Omental fat pad (tissue), 4 donors: Measurements from ENCODE around the gene LRCH4. TPM values are rescaled to one million over a fixed set of nuclear protein-coding genes. Genes with fewer than 3 reads are reported as not detected.
A peak's percentile ranks its signal among the peaks of the same experiment; 100 is the strongest.

Source experiments
- ATAC-seq: fragments of 150-250 bp; one replicate; pipeline ENCODE4 v1.9.1; 2016; ENCODE audit warnings: mild to moderate bottlenecking, moderate library complexity; ENCODE audit not compliant: low FRiP score
- DNase-seq: peaks from one replicate; pipeline ENCODE4 v3.0.0-alpha.2; 2019; ENCODE audit warnings: low spot score
- total RNA-seq, 4 donors: library from RNA; depleted of rRNA; stranded (reverse); fragments of >200 nt; gene quantifications; one replicate each; pipeline ENCODE4 v1.1.0, GENCODE V29; 2016
- TF ChIP-seq, protein P1 (sequence below), 3 donors: fragments of 450-650 bp; IDR thresholded peaks; one replicate each; pipeline ENCODE4 v1.5.1; 2016 to 2017; ENCODE audit warnings: antibody characterized with exemption in 3 of 3, mild to moderate bottlenecking in 3 of 3, moderate library complexity in 2 of 3

The LRCH4 gene, protein sequence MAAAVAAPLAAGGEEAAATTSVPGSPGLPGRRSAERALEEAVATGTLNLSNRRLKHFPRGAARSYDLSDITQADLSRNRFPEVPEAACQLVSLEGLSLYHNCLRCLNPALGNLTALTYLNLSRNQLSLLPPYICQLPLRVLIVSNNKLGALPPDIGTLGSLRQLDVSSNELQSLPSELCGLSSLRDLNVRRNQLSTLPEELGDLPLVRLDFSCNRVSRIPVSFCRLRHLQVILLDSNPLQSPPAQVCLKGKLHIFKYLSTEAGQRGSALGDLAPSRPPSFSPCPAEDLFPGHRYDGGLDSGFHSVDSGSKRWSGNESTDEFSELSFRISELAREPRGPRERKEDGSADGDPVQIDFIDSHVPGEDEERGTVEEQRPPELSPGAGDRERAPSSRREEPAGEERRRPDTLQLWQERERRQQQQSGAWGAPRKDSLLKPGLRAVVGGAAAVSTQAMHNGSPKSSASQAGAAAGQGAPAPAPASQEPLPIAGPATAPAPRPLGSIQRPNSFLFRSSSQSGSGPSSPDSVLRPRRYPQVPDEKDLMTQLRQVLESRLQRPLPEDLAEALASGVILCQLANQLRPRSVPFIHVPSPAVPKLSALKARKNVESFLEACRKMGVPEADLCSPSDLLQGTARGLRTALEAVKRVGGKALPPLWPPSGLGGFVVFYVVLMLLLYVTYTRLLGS
- total RNA-seq: 100 to 1,000 TPM in 1 of 4 donors, 10 to 100 TPM in 3; 51.8 to 108 (median 55.7) TPM

DNA sequence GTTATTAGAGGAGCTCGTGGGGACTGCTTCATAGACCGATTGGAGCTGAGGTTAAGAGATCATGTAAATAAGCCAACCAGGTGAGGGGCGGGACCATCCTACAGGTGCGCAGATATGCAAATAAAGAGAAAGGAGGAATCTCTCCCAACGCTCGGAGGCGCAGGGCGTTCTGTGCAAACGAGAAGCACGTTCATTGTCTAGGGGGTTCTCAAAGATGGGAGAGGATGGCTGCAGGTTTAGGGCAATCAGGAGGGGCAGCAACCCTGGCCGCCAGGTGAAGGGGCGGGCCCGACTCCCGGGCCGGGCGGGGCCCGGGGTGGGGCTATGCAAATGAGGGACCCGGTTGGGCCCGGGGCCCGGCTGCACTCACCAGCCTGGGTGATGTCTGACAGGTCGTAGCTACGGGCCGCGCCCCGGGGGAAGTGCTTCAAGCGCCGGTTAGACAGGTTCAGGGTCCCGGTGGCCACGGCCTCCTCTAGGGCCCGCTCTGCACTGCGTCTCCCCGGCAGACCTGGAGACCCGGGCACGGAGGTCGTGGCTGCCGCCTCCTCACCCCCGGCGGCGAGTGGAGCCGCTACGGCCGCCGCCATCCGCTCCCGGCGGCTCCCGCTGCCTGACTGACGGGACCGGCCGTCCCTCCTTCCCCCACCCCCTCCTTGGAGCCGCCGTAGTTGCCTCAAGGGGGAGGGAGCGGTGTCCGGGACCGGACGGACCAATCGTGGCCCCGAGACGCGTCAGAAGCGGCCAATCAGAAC is at the start of gene LRCH4:
Gene LRCH4 (minus strand): TSS at position 619 of the 755 bp plus-strand sequence. CDS start 29 bp downstream, at position 590.
- DNase-seq (no peak), ATAC-seq (peak; percentile 22)
- TF ChIP-seq, protein P1, sequence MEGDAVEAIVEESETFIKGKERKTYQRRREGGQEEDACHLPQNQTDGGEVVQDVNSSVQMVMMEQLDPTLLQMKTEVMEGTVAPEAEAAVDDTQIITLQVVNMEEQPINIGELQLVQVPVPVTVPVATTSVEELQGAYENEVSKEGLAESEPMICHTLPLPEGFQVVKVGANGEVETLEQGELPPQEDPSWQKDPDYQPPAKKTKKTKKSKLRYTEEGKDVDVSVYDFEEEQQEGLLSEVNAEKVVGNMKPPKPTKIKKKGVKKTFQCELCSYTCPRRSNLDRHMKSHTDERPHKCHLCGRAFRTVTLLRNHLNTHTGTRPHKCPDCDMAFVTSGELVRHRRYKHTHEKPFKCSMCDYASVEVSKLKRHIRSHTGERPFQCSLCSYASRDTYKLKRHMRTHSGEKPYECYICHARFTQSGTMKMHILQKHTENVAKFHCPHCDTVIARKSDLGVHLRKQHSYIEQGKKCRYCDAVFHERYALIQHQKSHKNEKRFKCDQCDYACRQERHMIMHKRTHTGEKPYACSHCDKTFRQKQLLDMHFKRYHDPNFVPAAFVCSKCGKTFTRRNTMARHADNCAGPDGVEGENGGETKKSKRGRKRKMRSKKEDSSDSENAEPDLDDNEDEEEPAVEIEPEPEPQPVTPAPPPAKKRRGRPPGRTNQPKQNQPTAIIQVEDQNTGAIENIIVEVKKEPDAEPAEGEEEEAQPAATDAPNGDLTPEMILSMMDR (IDR thresholded peaks at IDR 0.05): no peak

DNA sequence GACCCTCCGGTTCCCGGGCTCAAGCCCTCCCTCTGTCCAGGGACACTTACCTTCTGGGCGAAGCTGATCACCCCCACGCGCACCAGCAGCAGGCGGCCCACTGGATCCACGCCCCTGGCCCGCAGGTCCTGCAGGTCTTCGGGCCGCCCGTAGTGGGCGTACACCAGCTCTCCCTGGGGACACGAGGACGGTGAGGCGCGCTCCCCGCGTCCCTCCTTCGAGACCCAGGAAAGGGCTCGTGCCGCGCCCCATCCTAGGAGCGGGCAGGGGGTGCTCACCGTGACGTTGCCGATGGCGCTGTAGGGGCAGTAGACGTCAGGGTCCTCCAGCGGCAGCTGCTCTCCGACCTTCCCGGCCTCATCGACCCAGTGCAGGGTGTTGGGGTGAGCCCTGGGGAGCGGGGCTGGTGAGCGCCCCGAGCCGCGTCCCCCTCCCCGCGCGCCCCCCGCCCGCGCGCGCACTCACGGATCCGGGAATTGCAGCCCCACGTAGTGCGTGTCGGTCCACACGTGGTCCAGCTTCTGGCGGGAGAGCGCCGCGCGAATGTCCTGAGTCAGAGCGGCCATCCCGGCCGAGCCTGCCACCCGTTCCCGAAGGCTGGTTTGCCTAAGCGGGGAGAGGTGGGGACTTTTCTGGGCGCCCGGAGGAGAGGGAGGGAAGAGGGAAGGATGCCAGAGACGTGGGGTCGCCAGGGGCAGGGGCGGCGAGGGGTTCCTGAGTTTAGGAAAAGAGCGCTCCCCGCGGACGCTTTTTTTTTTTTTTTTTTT is 47.2 kb upstream of the LRCH4 start:
- ATAC-seq: peak; percentile 52
- DNase-seq: no peak

DNA sequence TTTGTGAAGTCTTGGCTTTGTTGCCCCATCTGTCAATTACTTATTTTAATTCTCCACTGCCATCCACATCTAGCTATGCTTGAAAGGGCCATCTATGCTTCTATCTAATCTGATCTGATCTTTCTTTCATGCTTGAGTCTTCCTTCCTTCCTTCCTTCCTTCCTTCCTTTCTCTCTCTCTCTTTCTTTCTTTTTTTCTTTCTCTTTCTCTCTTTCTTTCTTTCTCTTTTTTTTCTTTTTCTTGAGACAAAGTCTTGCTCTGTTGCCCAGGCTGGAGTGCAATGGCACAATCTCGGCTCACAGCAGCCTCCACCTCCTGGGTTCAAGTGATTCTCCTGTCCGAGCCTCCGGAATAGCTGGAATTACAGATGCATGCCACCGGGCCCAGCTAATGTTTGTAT is 44.1 kb upstream of the LRCH4 start:
- TF ChIP-seq, protein P1 (IDR thresholded peaks at IDR 0.05): no peak
- ATAC-seq (no peak), DNase-seq (no peak)

More for the DNA sequence above, 47.2 kb upstream of the LRCH4 start:
- TF ChIP-seq, protein P1 (IDR thresholded peaks at IDR 0.05): no peak

DNA sequence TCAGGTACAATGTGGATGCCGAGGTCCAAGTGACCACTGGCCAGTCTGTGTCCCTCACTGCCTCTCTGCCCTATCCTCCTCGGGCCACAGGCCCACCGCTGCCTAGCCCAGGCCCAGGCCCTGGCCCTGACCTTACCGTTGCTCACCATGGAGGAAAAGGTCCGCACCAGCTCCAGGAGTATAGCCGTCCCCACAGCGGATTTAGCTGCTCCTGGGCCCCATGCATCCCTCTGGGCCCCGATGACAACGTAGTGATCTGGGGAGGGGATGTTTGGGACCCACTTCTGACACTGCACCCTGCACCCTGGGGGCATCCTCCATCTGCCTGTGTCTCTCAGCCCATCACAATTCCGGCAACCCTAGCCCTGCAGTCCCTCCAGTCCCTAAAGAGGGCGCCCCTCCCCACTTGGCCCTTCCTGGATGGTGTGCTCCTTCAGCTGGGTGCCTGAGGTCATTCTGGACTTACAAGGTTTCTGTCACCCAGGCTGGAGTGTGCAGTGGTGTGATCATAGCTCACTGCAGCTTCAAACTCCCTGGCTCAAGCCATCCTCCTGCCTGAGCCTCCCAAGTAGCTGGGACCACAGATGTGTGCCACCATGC is 43.3 kb upstream of the LRCH4 start:
- TF ChIP-seq, protein P1 (IDR thresholded peaks at IDR 0.05): no peak
- DNase-seq (no peak), ATAC-seq (no peak)

DNA sequence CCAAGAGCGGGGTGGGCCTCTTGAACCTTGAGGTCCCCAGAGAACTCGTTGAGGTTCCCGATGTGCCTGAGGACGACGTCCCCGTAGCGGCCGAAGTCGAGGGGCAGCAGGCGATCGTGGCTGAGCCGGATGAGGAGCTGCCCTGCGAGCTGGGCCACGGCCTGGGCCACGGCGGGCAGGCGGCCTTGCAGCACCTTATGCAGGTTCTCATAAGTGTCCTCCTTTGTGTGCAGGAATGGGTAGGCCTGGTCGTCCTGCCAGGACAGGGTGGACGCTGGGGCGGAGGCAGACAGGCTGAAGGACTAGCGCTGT is 41.3 kb upstream of the LRCH4 start:
- TF ChIP-seq, protein P1 (IDR thresholded peaks at IDR 0.05): no peak
- DNase-seq (no peak), ATAC-seq (no peak)
